Kidney (tissue), 14 donors: Measurements from ENCODE around the gene PHF12. TPM values are rescaled to one million over a fixed set of nuclear protein-coding genes. Genes with fewer than 3 reads are reported as not detected.

ENCODE experiments used
- DNase-seq, 5 donors: peaks; one replicate each; pipeline ENCODE4 v3.0.0-alpha.2; 2013 to 2020
- FAIRE-seq: peaks from 2 replicates; lab custom pipeline; 2012; peaks lifted over from hg19 to GRCh38; lab: Jason Lieb, UNC
- H3K27ac ChIP-seq, 2 donors: one replicate each; pipeline ENCODE4 v1.7.0; 2013; ENCODE audit warnings: low read depth in 2 of 2, low read length in 2 of 2, inconsistent platforms in 1 of 2
- H3K27me3 ChIP-seq: one replicate; pipeline ENCODE4 v1.7.1; 2013; ENCODE audit warnings: low read length, inconsistent platforms; ENCODE audit not compliant: control insufficient read depth, insufficient read depth
- H3K36me3 ChIP-seq, 3 donors: one replicate each; pipeline versions ENCODE4 v1.7.0 to v1.7.1; 2013; ENCODE audit warnings: low read length in 3 of 3, control low read depth in 1 of 3, inconsistent platforms in 1 of 3; ENCODE audit not compliant: insufficient read depth in 3 of 3, control insufficient read depth in 2 of 3
- H3K4me1 ChIP-seq, 3 donors: one replicate each; pipeline versions ENCODE4 v1.7.0 to v1.7.1; 2013; ENCODE audit warnings: low read length in 3 of 3, inconsistent platforms in 1 of 3, low read depth in 1 of 3; ENCODE audit not compliant: control insufficient read depth in 2 of 3, insufficient read depth in 2 of 3
- H3K4me3 ChIP-seq, 3 donors: one replicate each; pipeline versions ENCODE4 v1.7.0 to v1.8.1; 2013; ENCODE audit warnings: low read length in 3 of 3, control low read depth in 1 of 3, inconsistent platforms in 1 of 3
- H3K9ac ChIP-seq, 3 donors: one replicate each; pipeline versions ENCODE4 v1.7.0 to v1.7.1; 2013; ENCODE audit warnings: low read length in 3 of 3, control low read depth in 1 of 3, inconsistent platforms in 1 of 3
- H3K9me3 ChIP-seq, 3 donors: one replicate each; pipeline versions ENCODE4 v1.7.0 to v1.7.1; 2013; ENCODE audit warnings: low read length in 3 of 3, control low read depth in 1 of 3, inconsistent platforms in 1 of 3; ENCODE audit not compliant: control insufficient read depth in 2 of 3, insufficient read depth in 1 of 3
- CTCF ChIP-seq: IDR thresholded peaks from 3 replicates; pipeline ENCODE4 v1.5.1; 2012; ENCODE audit warnings: mild to moderate bottlenecking, moderate library complexity, borderline replicate concordance; ENCODE audit not compliant: insufficient read depth; ENCODE audit errors: extremely low read depth
- intact Hi-C: fragments of 100-400 bp; cut with DNase I; formaldehyde crosslinking; loops from one replicate; pipeline ENCODE4 v1.11.1; 2022
- polyA plus RNA-seq: library from polyadenylated mRNA; stranded (reverse); fragments of 350-450 nt; fragmentation: Illumina TruSeq; extraction: RNeasy Lipid Tissue Mini Kit (QIAGEN cat#74804); gene quantifications from one replicate; pipeline ENCODE4 v1.2.3, GENCODE V29; 2014; ENCODE audit warnings: low read depth, low replicate concordance; ENCODE audit not compliant: insufficient read depth
- total RNA-seq: library from RNA; stranded (reverse); fragmentation: NEBNext Ultra II Directional; extraction: Animal tissue kit (Norgen Biotek cat#: 25700); gene quantifications from one replicate; pipeline ENCODE4 v1.2.1, GENCODE V29; 2021
- donor health status: control.
- donor health status: control.
- donor health status: control.
- donor health status: control.
- donor health status: control.
- donor health status: DM: yes; HTN: yes; CAD: no.
- donor health status: Normal renal cell carcinoma (clear cell type).

The PHF12 gene
- total and polyA plus RNA-seq, 2 donors from 2014 or later = 8.8 to 50.4 TPM

- H3K27me3 ChIP-seq = no peaks in the 10 kb centered on the region
- no peak for DNase-seq
- H3K4me1 ChIP-seq = peaks cover 0 to 13% (median 10%) of the 10 kb centered on the region in 3 donors
- no peak overlapping the region for H3K4me3 ChIP-seq
- intact Hi-C loops = no loop called here
- no peak for FAIRE-seq
- peaks cover 0 to 4% (median 0%) of the 10 kb centered on the region in 3 donors for H3K36me3 ChIP-seq
- TF ChIP-seq CTCF = no peak
- H3K9me3 ChIP-seq = no peaks in the 10 kb centered on the region
- no peak overlapping the region for H3K27ac ChIP-seq
- no peak overlapping the region for H3K9ac ChIP-seq
Measured at GRCh38 chr17:28940142-28940541, 11.2 kb downstream of the PHF12 start.

GRCh38 chr17:28938552-28938951 is 12.8 kb downstream of the PHF12 start:
- TF ChIP-seq CTCF = no peak
- intact Hi-C loops = no loop called here
- no peak for DNase-seq
- Histone ChIP-seq H3K4me3 (no peak overlapping the region), H3K9ac (no peak overlapping the region), H3K27ac (no peak overlapping the region), H3K27me3 (no peaks in the 10 kb centered on the region), H3K4me1 (peaks cover 0 to 13% (median 7%) of the 10 kb centered on the region in 3 donors), H3K36me3 (no peaks in the 10 kb centered on the region), H3K9me3 (no peaks in the 10 kb centered on the region)
- no peak for FAIRE-seq

GRCh38 chr17:28937044-28937729 is 14.1 kb downstream of the PHF12 start:
- Histone ChIP-seq H3K27me3 (no peaks in the 10 kb centered on the region), H3K9me3 (no peaks in the 10 kb centered on the region), H3K9ac (no peak overlapping the region), H3K4me1 (peaks cover 0 to 13% (median 7%) of the 10 kb centered on the region in 3 donors), H3K36me3 (no peaks in the 10 kb centered on the region), H3K4me3 (no peak overlapping the region), H3K27ac (no peak overlapping the region)
- FAIRE-seq (no peak), DNase-seq (no peak)
- intact Hi-C loops = no loop called here
- TF ChIP-seq CTCF = no peak
